GM19452 (cell line): Measurements from ENCODE around the gene SUN5.
"Not testable (repeated sequence)": the region's sequence is repeated elsewhere in the genome, so short reads cannot be mapped to it uniquely, and the experiment has no call there.

ENCODE experiments used
- ATAC-seq: cut with Tn5 transposase; IDR thresholded peaks from one replicate; pipeline ENCODE4 v1.9.1; 2021; ENCODE audit not compliant: unreplicated experiment

SUN5 gene

GRCh38 chr20:33004141-33004751 lies at the start of gene SUN5:
SUN5 (minus strand) TSS chr20:33004433; CDS start chr20:33004340, 93 bp downstream.
- no peak for ATAC-seq

- no peak for ATAC-seq
Observed at GRCh38 chr20:33053291-33054106, 49.3 kb upstream of the SUN5 start, which contains the start of gene BPIFB3. BPIFB3 (plus strand) TSS chr20:33053903; CDS start chr20:33055436, 1,533 bp downstream.

GRCh38 chr20:33051333-33051732 lies 47.1 kb upstream of the SUN5 start:
- ATAC-seq: no peak

GRCh38 chr20:33046412-33046811 lies 42.2 kb upstream of the SUN5 start:
- ATAC-seq: no peak

GRCh38 chr20:33045129-33045721 lies 41.0 kb upstream of the SUN5 start:
- ATAC-seq: not testable (repeated sequence)

GRCh38 chr20:33043731-33044181 lies 39.5 kb upstream of the SUN5 start:
- no peak for ATAC-seq

- ATAC-seq: no peak
Observed at GRCh38 chr20:33042983-33043730, 38.9 kb upstream of the SUN5 start.

GRCh38 chr20:33042430-33042829 lies 38.2 kb upstream of the SUN5 start:
- no peak for ATAC-seq

- no peak for ATAC-seq
Observed at GRCh38 chr20:33038243-33038642, 34.0 kb upstream of the SUN5 start.

GRCh38 chr20:33037456-33037855 lies 33.2 kb upstream of the SUN5 start:
- ATAC-seq: no peak

- no peak for ATAC-seq
Observed at GRCh38 chr20:33034901-33035492, 30.8 kb upstream of the SUN5 start.

GRCh38 chr20:33034115-33034514 lies 29.9 kb upstream of the SUN5 start:
- no peak for ATAC-seq

- no peak for ATAC-seq
Observed at GRCh38 chr20:33033381-33033780, 29.1 kb upstream of the SUN5 start.

GRCh38 chr20:33032555-33032954 lies 28.3 kb upstream of the SUN5 start:
- ATAC-seq: no peak

- ATAC-seq: no peak
Observed at GRCh38 chr20:33031531-33031930, 27.3 kb upstream of the SUN5 start, which contains the start of gene BPIFB6. BPIFB6 (plus strand) TSS chr20:33031648; CDS start chr20:33031648, 0 bp downstream.

GRCh38 chr20:33030569-33030968 lies 26.3 kb upstream of the SUN5 start:
- no peak for ATAC-seq

- ATAC-seq: no peak
Observed at GRCh38 chr20:33030076-33030475, 25.8 kb upstream of the SUN5 start.

- ATAC-seq: no peak
Observed at GRCh38 chr20:33028875-33029274, 24.6 kb upstream of the SUN5 start.

GRCh38 chr20:33027769-33028751 lies 23.8 kb upstream of the SUN5 start:
- no peak for ATAC-seq
